HG03558 (cell line): ENCODE measurements around the gene OR6F1.
"Not testable (repeated sequence)": the region's sequence is repeated elsewhere in the genome, so short reads cannot be mapped to it uniquely, and the experiment has no call there.

ENCODE experiments used
- ATAC-seq: cut with Tn5 transposase; IDR thresholded peaks from one replicate; pipeline ENCODE4 v1.9.1; 2021; ENCODE audit warnings: moderate number of reproducible peaks; ENCODE audit not compliant: unreplicated experiment; ENCODE audit errors: extremely low read depth

OR6F1 gene

GRCh38 chr1:247716546-247716945 is at the start of gene OR6F1:
OR6F1 (minus strand) TSS chr1:247716646; CDS start chr1:247712755, 3,891 bp downstream.
- no peak for ATAC-seq

DNA sequence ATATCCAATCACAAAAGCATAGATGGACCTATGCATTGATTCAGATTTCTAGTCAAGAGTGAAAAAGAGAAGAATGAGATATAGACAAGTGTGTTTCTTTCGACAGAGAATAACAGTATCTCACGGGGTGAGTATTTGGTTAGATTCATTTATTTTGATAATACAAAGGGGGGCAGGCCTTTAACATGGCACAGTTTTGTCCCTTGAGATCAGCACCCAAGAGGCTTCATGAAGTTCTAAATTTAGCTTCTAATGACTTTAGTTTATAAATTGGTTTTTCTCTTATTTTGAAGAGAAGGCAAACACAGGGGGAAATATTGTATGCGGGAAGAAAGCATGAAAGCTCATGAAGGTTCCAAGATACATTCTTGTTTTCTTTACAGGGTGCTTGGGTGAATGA is 44.0 kb upstream of the OR6F1 start, which contains the start of gene OR1C1:
OR1C1 (minus strand) TSS at position 101 of the 400 bp plus-strand sequence. CDS start 2,150 bp downstream, outside the sequence.
- ATAC-seq = no peak

- not testable (repeated sequence) for ATAC-seq
These were observed 37.9 kb upstream of the OR6F1 start for GRCh38 chr1:247754311-247754710.

DNA sequence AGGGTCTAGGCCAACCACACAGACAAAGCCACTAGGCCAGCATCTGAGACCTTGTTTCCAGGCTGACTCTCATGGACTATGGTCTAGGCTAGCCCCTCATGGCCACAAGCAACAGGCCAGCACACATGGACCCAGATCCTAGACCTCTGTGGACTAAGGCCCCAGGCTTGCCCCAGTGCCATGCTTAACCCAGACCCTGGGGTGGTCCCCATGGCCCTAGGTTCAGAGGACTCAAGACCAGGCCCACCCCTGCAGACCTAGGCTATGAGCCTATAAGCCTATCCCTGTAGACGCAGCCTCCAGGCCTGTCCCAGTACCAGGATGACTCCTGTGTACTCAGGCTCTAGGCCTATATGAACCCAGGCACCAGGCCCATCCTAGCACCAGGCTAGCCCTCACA is 33.4 kb upstream of the OR6F1 start:
- no peak for ATAC-seq

GRCh38 chr1:247748041-247748440 is 31.6 kb upstream of the OR6F1 start, which contains the start of gene OR14A2:
OR14A2 (minus strand) TSS chr1:247748141.
- no peak for ATAC-seq

GRCh38 chr1:247747616-247748015 is 31.2 kb upstream of the OR6F1 start:
- ATAC-seq = no peak

DNA sequence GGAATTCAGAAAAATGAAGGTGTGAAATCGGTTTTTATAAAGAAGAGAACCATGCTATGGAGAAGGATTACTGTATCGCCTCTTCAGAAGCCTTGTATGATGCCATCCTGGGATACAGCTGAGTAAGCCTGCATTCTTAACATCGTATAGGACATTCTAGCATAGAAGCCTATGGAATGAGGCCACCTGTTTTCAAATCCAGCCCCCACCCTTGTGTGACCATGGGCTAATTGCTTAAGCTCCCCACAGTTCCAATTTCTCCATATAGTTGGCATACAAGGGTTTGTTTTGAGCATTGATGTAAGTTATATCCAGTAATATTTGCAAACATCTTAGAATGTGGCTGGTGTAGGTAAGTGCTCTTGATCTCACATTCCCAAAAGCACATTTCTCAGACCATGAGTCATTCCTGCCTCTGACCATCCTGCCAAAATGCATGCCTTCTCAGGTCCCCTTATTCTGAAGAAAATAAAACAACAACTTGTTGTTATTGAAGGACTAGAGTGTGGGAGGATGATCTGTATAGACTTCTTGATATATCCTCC is 30.0 kb upstream of the OR6F1 start:
- no peak for ATAC-seq

GRCh38 chr1:247742215-247742760 is 25.8 kb upstream of the OR6F1 start:
- ATAC-seq = not testable (repeated sequence)

GRCh38 chr1:247741756-247742155 is 25.3 kb upstream of the OR6F1 start:
- no peak for ATAC-seq

DNA sequence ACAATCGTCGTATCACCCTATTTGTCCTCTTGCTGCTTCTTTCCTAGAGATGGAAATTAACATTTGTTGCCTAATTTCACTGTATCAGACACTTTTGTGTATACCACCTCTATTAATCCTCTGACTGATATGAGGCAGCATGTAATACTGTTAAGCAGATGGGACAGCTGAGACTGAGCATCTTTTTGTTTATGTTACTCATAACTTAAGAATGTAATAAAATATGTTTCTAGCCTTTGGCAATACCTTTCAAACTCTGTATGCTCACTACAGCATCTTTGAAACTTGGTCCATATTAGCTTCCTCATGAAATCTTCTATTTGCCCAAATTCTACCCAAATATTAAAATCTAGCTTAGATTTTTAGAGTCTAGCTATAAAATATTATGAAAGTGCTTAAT is 24.3 kb upstream of the OR6F1 start:
- ATAC-seq = no peak

DNA sequence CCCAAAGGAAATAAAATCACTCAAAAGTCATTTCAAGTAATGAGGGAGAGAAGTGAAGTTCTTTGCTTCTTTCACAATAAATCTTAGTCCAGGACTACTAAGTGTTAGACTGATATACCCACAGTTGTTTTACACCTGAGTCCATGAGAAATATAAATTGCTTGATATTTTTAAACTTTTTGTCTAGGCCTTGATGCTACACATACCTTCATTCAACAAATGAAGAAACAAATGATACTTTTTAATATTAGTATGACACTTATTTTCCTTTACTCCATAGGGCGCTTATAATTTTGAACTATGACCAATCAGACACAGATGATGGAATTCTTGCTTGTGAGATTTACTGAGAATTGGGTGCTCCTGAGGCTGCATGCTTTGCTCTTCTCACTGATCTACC is 21.9 kb upstream of the OR6F1 start, which contains the start of gene OR14K1:
OR14K1 (plus strand) TSS at position 301 of the 400 bp plus-strand sequence; CDS start at position 301, 0 bp downstream.
- no peak for ATAC-seq

- no peak for ATAC-seq
These were observed 4.8 kb upstream of the OR6F1 start for GRCh38 chr1:247721222-247721621.

GRCh38 chr1:247713753-247714152 is 2.7 kb downstream of the OR6F1 start:
- ATAC-seq = no peak

- not testable (repeated sequence) for ATAC-seq
These were observed 5.8 kb downstream of the OR6F1 start for GRCh38 chr1:247710681-247711080.

- no peak for ATAC-seq
These were observed 15.1 kb downstream of the OR6F1 start for GRCh38 chr1:247701338-247701737.

DNA sequence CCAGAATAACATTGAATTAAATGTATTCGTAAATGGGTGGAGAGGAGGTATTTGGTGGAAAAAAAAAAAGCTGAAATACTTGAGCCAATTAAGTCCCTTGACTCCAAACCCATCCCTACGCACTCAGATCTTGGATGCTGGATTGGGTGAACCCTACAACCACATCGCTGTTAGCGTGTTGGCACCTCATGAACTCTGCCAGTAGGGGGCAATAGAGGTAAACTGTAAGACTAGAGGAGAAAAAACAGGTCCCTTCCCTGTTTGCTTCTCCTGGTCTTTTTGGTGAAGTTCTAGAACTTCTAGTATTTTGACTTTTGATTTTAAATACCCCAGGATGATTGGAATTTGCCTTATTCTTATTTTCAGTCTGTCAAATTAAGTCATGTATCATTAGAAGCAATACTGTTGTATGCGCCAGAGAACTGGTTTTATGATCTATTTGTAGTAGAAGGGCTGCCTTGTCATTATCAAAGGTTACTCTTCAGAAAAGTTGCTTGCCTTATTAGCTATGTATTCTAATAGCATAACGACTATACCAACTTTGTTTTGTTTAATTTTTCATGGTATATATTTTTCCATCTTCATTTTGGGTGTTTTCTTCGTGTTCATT is 35.1 kb downstream of the OR6F1 start:
- peak; percentile 91 for ATAC-seq

- no peak for ATAC-seq
These were observed 36.3 kb downstream of the OR6F1 start for GRCh38 chr1:247680171-247680570.

GRCh38 chr1:247679639-247680038 is 36.8 kb downstream of the OR6F1 start, which contains the start of gene OR13G1:
OR13G1 (minus strand) TSS chr1:247679739; CDS start chr1:247673041, 6,698 bp downstream.
- ATAC-seq = no peak

GRCh38 chr1:247669225-247669624 is 47.2 kb downstream of the OR6F1 start:
- no peak for ATAC-seq
